ENCODE results near the gene PLCL2.
"Not testable (repeated sequence)": the region's sequence is repeated elsewhere in the genome, so short reads cannot be mapped to it uniquely, and the experiment has no call there.

Gene PLCL2

DNA sequence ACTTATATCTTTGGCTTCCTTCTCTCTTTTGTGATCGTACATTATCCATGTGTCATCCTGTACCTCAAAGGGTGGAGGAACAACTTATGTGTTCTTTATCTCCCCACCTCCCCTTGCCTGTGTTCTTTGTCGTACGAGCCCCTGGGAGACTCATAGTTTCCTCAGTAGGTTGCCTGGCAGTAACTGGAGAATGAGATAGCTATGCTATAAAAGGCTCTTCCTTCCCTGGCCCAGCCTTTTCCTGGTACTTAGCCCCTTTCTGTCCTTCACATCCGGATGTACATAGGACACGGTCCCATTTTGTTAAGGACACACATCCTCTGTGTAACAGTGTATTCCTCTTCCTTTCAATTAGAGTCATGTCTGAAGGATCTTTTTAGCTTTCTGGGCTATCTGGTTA is 32.1 kb downstream of the PLCL2 start:
- no peak for DNase-seq (ENCODE audit: low read depth in 2 of 2)

DNA sequence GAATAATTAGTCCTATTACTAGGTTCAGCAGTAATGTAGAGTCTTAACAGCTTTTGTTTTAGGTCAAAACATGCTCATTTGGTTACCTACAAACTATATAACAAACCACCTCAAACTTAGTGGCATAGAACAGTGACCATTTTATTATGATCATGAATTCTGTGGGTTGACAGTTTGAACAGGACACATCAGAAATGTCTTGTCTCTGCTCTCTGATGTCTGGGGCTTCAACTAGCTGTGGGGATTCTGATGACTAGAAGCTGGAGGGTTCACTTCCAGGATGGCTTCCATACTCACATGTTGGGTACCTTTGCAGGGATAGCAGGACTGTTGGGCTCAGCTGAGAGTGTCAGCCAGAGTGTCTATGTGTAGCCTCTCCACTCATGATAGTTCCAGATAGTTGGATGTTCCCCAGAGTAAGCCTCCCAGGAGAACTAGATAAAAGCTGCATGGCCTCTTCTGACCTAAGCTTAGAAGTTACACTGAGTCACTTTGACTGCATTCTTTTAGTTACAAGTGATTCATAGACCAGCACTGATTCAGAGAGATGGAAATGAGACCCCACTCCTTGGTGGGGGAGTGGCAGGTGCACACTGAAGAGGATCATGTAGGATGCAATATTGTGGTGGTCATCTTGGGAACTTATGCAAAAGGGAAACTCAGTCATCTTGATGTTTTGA is 32.6 kb downstream of the PLCL2 start:
- no peak for DNase-seq (ENCODE audit: low read depth in 2 of 2)

DNA sequence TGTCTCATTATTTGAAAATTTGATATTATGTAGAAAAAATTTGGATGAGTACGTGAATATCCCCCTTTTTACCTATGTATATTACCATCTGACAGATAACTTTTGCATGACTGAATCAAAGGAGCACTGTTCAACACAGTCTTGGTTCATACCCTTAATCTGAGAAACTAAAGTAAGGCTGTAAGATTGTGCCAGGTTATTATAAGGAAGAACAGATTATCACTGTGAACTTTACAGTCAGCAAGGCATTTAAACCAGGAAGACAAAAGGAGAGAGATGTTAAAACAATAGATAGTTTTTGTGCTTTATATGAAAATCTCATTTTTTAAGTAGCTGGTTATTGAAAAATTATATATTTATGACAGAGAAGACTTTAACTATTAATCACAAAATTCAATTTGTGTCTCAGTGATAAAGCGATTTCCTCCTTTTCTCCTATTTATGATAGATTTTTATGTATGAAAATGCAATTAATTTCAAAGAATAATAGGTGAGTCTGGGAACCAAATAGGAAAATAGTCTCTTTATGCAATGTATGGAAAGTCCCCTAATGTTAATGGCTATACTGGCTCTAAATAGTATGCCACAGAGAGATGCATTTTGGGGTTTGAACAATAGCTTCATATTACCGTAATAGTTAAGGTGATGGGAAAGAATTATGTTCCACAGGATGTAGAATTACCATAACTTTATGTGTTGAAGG is 33.4 kb downstream of the PLCL2 start:
- no peak for DNase-seq (ENCODE audit: low read depth in 2 of 2)

DNA sequence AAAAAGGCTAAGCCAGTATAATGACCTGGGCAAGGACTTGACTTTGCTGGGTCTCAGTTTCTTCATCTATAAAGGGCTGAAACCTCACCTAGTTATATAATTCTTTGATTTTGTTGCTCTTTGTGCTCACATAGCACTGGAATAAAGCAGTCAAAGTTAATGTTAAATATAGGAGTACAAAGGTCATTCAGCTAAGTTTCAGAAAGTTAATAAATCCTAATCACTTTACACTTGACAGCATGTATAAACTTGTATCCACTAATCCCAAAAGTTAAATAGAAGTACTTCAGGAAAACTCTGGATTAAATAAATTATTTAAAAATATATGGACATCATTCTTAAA is 33.9 kb downstream of the PLCL2 start:
- no peak for DNase-seq (ENCODE audit: low read depth in 2 of 2)

DNA sequence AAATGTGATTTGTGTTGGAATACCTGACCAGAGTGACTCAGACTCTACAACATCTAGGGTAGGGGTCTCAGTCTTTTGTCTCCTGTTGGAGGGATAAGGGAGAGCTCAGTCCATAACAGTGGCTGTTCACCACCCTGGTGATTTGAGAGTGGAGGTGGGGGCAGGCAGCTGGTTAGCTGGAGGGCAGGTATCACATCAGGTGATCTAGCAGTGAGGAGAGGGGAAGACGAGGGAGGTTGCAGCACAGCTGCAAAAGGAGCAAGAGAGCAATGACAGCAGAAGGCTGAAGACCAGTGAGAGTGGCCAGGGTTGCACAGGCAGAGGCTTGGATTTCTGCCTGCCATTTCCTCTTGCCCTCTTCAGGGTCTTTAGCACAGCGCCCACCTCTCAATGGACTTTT is 38.4 kb downstream of the PLCL2 start:
- no peak for DNase-seq (ENCODE audit: low read depth in 2 of 2)

DNA sequence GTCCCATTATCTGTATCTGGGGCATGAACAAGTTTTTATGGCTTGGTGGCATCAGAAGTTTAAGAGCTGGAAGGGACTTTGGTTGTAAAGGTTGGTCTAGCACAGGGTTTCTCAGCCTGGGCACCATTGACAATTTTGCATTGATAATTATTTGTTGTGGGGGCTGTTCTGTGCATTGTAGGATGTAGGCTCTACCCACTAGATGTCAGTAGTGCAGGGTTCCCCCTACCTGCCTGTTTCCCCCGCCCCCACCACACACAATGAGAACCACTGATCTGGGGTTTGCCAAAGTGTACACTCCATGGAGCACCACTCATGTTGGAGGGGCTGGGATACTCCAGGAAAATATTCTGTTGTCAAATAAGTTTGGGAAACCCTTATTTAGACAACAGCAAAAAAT is 42.7 kb downstream of the PLCL2 start:
- DNase-seq (ENCODE audit: low read depth in 2 of 2) = no peak

DNA sequence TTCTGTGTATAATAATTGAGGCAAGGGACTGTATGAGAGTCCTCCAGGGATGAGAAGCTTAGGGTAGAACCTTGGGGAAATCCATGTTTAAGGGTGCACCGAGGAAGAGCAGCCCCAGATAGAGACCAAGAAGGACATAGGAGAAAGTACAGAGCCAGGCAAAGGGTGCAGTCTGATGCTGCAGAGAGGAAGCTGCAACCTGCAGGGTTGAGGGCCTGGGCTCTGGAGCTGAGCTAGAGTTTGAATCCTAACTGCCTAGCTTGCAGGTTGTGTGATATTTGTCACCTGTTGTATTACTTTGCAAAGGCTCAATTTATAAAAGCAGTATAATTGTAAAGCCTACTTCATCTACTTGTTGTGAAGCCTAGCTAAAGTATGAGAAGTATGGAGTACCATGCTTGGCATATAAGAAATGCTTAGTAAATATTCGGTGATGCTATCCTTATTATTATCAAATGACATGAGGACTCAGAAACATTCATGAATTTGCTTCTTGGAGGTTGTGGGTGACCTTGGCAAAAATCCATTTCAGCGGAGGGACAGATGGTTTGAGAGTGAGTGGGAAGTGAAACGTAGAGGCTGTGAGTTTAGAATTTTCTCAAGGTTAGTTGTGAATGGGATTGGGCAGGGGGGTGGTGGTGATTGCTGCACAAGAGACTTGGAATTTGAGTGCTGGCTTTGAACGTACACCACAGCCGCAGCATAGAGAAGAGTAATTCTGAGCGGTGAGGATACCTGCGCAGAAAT is 43.8 kb downstream of the PLCL2 start:
- DNase-seq (ENCODE audit: low read depth in 2 of 2) = no peak

DNA sequence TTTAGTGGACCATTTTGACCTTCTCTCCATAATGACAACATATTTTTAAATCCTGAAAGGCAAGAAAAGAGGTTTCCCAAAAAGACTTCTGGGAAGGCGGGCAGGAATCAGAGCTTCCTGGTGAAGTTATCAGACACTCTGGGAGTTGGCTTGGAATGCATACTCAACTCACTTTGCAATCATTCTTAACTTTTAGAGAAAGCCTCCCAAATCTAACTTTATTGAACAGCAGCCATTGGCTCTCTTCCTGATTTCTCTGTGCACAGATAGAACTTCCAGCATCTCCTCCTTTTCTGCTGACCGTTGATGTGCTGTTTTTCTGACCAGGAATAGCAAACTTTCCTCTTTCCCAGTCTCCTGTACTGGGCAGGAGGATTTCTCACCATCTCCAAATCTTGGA is 44.6 kb downstream of the PLCL2 start:
- DNase-seq (ENCODE audit: low read depth in 2 of 2) = no peak

DNA sequence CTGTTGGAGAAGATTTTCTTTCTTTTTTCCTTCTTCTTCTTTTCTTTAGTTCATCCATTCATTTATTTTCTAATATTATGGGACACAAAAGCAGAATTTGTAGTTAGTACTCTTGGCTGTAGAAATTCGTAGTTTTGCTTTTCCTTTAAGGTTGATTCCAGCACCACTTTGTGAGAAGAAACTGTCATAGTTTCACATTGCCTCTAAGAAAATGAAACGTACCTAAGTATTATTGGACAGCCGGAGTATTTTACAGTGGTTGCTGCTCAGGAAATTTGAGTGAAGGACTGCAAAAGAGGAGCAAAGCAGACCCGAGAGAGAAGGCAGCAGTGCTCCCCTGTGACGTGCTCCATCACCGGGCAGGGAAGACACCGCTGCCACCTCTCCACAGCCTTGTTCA is 48.1 kb downstream of the PLCL2 start:
- no peak for DNase-seq (ENCODE audit: low read depth in 2 of 2)

DNA sequence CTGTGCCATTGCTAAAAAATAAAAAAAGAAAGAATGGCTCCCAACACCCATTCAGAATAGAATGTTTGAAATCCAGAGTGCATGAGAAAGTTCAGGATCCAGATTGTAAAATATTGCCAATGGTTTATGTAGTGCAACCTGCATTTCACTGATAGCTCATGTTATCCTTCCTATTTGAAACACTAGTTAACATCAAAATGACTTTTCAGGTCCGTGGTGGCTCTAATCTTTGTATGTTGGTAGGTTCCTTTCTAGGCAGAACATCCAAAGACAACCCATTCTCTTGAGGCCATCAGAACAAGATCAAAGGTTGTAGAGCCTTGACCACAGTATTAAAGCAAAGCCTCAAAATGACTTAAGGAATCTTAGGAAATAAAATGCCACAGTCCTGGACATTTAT is 51.0 kb downstream of the PLCL2 start:
- no peak for DNase-seq (ENCODE audit: low read depth in 2 of 2)

DNA sequence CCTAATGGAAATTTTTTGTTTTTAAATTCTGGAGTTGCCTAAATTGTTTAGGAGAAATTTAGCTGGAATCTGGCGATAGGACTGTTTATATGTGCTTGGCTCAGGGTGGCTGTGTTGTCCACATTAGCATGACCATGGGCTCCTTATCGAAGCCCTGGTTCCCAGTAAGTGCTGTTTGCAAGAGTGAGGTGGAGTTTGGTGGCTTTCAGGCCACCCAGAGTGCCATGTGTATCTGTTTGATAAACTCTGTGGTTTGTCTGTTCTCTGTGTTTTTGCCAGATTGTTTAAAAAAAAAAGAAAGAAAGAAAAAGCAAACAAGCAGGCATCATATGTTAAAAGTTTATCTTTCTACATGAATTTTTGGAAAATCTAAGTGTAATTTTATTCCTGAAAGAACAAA is 51.5 kb downstream of the PLCL2 start:
- DNase-seq (ENCODE audit: low read depth in 2 of 2) = no peak

DNA sequence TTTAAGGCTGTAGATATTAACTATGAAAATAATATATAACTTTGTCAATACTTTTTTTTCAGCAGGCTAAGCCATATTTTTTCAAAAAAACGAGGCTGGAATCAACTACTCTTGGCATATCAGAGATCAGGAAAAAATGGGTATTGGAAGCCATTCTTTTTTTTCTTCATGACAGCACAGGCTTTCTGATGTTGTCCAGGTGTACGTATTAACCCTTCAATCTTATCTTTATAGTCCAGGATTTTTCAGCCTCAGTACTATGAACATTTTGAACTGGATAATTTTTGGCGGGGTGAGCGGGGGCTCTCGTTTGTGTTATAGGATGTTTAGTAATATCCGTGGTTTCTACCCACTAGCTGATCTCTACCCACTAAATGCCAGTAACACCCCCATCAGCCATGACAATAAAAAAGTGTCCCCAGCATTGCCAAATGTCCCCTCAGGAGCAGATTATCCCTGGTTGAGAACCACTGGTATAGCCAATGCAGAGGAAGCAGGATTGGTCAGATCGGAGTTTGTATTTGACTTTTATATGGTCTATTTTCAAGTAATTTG is 52.0 kb downstream of the PLCL2 start:
- no peak for DNase-seq (ENCODE audit: low read depth in 2 of 2)

DNA sequence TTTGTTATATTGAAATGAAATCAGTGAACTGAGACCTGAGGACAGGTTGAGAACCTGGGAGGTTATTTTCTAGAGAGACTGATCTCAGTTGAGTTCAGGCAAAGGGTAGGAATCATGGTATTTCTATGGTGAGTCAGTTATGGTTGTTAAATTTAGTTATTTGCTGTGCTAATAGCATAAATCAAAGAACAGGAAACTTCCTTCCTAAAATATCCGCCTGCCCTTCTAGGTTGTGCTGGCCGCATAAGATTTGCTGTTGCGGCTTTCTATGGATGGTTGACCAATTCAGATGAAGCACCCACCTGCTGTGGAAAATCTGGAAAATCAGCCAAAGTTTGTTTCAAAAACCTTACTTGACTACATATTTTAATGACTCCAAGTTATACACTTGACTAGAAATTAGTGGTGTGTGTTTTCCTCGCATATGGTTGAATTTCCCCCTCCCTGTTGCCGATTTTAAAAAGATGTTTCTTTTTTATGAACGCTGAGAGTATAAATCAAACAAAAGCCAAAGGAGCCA is 52.6 kb downstream of the PLCL2 start:
- DNase-seq (ENCODE audit: low read depth in 2 of 2) = no peak

DNA sequence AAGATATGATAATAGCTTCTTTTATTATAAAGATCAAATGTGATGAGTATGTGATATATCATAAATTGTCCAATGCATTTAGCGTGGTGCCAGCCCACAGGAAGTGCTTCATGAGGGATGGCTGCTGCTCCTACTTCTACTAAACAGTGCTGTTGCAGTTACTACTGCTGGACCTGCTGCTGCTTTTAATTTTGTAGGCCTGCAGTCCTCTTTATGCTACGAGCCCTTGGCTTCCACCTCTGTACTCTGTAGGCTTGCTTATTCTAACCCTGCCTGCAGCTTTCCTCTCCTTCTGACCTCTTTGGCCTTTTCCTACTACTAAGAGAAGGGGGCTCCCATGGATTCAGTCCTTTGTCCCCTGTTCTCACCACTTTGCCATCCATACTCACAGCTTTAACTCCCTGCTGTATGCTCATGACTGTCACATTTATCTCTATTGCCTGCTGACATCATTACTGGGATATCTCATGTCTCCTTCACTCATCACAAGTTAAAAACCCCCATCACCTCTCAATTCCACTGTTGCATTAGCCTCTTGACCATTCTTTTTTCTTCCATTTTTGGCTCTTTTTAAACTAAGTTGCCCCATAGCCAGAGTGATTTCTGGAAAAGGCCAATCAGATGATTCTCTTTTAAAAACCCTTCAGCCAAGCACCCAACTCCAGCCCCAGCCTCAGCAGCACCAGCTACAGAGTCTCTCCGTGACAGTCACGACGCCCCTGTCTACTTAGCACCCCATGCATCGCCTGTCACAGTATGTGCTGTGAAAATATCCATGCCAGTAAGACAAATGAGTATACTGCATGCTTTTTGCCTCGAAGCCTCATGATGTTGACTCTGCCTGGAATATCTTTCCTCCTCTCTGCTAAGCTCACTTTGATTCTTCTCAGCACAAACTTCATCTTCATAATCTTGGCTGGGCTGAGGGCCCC is 56.3 kb downstream of the PLCL2 start:
- no peak for DNase-seq (ENCODE audit: low read depth in 2 of 2)

DNA sequence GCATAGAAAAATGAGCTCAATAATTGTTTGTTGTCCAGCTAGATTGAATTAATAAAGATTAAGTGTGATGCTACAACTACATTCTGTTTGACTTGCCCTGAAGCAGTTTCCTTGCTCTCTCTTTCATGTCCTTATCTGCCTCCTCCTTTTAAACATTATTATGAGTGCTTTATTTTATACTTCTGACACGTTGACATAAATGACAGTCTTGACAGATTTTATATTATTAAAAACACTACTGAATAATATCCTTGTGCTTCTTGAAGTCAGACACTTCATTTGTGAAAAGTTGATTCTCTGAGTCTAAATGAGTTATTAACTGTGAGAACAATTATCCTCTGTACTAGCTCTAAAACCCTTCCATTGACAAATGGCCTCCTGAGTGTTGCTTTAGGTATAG is 58.2 kb downstream of the PLCL2 start:
- no peak for DNase-seq (ENCODE audit: low read depth in 2 of 2)

DNA sequence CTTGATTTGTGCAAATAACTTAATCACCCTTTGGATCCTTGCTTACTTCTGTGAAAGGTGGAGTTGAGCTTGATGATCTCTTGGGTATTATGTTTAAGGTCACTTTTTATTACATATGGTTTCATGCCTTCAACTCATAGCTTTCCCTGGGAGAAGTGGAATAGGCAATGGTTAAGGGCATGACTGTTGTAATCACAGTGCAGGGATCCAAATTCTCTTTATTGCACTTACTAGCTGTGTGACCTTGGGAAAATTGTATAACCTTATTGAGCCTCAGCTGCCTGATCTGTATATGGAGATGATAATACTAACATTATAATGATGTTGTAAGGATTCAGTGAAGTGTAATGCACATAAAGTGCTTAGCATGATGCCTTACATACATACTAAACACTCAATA is 59.1 kb downstream of the PLCL2 start:
- DNase-seq (ENCODE audit: low read depth in 2 of 2) = no peak

DNA sequence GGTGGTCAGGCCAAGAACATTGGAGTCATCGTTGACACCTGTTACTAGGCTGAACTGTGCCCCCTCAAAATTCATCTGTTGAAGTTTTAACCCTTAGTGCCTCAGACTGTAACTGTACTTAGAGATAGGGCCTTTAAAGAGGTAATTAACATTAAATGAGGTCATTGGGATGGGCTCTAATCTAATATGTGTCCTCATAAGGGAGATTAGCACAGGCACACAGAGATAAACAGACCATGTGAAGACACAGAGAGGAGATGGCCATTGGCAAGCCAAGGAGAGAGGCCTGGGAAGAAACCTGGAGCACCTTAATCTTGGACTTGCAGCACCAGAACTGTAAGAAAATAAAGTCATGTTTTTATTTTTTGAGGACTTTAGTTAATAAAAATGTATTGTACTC is 59.6 kb downstream of the PLCL2 start:
- no peak for DNase-seq (ENCODE audit: low read depth in 2 of 2)

DNA sequence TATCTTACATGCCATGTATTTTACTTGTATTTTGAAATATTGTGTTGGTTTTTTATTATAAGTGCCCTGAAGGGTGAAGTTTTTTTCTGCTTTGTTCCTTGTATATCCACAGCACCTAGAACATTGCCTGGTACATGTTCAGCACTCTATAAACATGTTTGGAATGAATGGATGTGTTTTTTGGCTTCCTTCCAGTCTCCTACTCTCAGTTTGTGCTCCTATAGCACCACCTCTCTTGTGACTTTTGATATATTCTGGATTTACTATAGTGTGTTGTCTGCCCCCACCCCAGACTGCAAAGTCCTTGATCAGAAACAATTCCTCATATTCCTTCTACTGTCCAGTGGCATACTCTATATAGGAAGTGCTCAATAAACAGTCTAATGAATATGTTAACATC is 60.6 kb downstream of the PLCL2 start:
- no peak for DNase-seq (ENCODE audit: low read depth in 2 of 2)

DNA sequence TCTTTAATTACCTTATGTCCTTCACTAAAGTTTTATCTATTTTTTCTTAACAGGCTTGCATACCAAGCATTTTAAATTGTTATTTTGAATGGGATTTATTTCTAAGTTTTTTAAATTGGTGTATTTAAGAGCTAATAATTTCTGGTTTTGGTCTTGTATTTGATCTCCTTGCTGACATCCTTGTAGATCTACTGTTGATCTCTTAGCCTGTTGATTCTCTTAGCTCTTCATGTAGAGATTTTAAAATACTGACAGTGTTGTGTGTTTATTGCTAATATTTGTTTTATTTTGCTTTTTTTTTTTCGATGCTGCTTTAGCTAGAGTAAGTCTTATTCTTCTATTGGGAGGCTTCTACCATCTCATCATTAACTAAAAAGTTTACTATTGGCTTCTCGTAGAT is 65.5 kb downstream of the PLCL2 start:
- DNase-seq (ENCODE audit: low read depth in 2 of 2) = no peak

DNA sequence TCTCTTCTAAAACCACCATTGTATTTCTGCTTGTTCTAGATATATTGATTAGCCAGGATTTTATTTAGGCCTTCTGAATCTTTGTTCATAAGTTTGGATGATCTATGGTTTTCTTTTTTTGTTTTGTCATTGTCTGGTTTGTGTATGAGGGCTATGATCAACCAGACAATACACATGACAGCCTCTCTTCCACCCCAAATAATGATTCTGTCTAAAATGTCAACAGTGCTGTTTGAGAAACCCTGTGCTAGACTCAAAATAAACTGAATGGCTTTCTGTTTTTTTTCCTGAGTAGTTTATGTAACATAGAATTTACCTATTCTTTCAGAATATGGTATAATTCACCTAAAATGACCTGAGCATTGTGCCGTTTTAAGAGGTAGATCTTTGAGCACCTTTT is 66.1 kb downstream of the PLCL2 start:
- no peak for DNase-seq (ENCODE audit: low read depth in 2 of 2)

DNA sequence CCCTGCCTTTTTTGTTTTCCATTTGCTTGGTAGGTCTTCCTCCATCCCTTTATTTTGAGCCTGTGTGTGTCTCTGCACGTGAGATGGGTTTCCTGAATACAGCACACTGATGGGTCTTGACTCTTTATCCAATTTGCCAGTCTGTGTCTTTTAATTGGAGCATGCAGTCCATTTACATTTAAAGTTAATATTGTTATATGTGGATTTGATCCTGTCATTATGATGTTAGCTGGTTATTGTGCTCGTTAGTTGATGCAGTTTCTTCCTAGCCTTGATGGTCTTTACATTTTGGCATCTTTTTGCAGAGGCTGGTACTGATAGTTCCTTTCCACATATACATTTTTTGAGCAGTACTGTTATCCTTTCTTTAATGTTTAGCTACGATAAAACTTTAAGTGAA is 73.1 kb downstream of the PLCL2 start:
- not testable (repeated sequence) for DNase-seq (ENCODE audit: low read depth in 2 of 2)

DNA sequence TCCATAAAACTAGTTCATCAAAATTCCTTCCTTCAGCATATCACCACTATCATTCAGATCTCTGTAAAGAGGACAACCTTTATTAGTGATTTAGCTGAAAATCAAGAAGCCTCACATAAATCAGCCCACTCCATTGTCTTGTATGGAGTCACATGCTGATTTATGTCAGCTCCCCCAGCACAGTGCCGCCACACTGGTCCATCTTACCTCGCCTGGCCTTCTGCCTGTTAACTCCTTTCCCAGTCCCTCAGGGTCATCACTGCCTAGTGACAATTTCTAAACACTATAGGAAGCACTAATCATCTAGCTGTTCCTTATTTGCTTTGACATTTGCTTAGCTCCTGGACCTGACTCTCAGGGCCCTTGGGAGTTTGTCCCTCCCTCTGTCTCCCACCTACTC is 75.4 kb downstream of the PLCL2 start:
- DNase-seq (ENCODE audit: low read depth in 2 of 2) = no peak

Measured in stimulated activated CD8-positive, alpha-beta memory T cell treated with anti-CD3 and anti-CD28 coated beads, Interleukin-2, amount 100 ng/mL, for 1 hour (primary cell).